NCI-H2196 treated with DMSO at 0.1 percent for 48 hours (cell line): ENCODE results near the gene PPP2R5E.
A peak's percentile ranks its signal among the peaks of the same experiment; 100 is the strongest.
"Not testable (repeated sequence)": the region's sequence is repeated elsewhere in the genome, so short reads cannot be mapped to it uniquely, and the experiment has no call there.

Experiments used
- DNase-seq: peaks from one replicate; lab custom pipeline; 2025; ENCODE audit not compliant: unreplicated experiment; lab: John Stamatoyannopoulos, UW

PPP2R5E gene

GRCh38 chr14:63543000-63543825, at the start of gene PPP2R5E:
Gene PPP2R5E (minus strand): TSS chr14:63543377. CDS start chr14:63539685, 3,692 bp downstream.
- DNase-seq, result peak; percentile 97

- DNase-seq, result not testable (repeated sequence)
These were observed 39.9 kb upstream of the PPP2R5E start for GRCh38 chr14:63583046-63583445.

GRCh38 chr14:63581491-63581890, 38.3 kb upstream of the PPP2R5E start:
- no peak for DNase-seq

- no peak for DNase-seq
These were observed 35.1 kb upstream of the PPP2R5E start for GRCh38 chr14:63578300-63578699.

GRCh38 chr14:63573581-63573980, 30.4 kb upstream of the PPP2R5E start:
- no peak for DNase-seq

DNA sequence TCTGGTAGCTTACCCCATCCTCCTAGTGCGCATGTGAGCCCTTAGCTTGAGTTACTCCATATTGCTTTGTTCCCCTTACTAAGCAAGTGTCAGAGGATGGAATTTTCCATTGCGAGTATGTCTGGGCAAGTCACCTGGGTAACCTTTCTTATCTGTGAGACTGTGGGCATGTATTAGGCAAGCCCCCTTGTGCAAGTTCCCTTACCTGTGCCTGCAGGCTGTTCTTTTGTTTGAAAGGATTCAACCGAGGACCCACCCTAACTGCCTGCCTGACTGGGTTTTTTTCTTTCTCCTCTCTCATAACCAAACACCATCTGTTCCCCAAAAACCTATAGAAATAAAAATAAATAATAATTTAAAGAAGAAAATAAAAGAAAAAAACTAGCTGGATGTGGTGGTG, 22.3 kb upstream of the PPP2R5E start:
- no peak for DNase-seq

- DNase-seq, result no peak
These were observed 21.1 kb upstream of the PPP2R5E start for GRCh38 chr14:63564318-63564717.

GRCh38 chr14:63563370-63564026, 20.3 kb upstream of the PPP2R5E start:
- no peak for DNase-seq

- no peak for DNase-seq
These were observed 19.2 kb upstream of the PPP2R5E start for GRCh38 chr14:63562405-63562804.

- no peak for DNase-seq
These were observed 12.4 kb upstream of the PPP2R5E start for GRCh38 chr14:63555572-63555971.

DNA sequence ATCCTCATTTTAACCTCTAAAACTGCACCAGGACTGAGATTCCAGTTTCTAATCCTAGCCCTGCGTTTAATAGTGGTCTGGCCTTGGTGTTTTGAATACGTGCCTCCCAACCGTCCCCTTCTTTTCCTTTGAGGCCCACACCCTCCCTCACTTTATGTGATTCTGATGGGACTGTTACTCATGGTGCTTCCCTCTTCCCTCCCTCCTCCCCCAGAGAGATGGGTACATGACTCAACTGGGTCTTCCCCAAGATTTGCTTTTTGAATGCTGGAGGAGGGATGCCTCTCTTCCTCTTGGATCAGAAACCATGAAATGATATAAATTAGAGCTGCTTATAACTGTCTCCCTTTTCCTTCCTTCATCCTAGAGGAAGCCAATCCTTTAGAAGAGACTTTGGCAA, 8.2 kb upstream of the PPP2R5E start:
- DNase-seq, result no peak

- no peak for DNase-seq
These were observed 4.7 kb upstream of the PPP2R5E start for GRCh38 chr14:63547798-63548335.

DNA sequence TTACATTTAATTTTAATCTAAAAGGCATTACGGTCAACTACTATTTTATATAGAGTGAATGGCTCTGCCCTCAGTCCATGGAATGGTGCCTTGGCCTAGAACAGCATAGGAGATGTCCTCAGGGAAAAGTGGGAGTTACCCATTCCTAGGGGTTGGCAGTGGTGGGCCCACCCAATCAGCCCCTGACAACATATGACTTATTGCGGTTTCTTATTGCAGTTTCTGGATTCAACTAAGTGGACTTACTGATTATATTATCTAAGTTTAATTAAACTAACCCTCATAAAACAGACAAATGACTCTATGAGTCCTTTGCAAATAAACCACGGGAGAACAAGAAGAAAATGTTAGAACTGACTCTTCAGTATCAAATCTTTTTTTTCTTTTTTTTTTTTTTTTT, 2.3 kb upstream of the PPP2R5E start:
- DNase-seq, result no peak

DNA sequence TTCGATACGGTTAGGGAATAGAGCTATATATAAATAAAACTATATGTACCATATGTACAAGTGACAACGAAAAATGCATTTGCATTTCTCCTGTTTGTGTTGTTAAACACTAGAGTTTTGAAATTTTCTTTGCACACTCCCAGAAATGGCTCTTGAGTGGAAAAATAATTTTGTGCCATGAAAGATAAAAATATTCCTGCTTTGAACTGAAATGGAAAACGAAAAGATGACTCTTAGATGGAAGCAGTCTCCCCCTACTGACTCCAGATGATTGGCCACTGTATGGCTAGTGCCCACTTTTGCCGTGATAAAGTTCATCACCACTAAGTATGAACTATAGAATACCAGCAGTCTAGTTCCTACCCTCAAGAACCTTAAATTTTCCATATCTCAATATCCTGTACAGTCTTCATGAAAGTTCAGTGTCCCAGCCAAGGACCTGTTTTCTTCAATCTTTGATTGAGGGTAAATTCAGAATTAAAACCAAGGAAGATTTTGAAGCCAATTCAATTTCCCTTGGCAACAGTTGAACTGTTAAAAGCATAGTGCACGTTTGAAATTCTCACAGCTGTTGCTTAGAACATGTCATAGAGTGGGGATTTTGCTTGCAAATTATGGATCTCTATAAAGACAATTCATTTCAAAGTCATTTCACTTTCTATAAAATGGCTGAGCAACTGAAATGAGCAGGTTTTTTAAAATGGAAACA, 1.6 kb upstream of the PPP2R5E start:
- DNase-seq, result no peak

DNA sequence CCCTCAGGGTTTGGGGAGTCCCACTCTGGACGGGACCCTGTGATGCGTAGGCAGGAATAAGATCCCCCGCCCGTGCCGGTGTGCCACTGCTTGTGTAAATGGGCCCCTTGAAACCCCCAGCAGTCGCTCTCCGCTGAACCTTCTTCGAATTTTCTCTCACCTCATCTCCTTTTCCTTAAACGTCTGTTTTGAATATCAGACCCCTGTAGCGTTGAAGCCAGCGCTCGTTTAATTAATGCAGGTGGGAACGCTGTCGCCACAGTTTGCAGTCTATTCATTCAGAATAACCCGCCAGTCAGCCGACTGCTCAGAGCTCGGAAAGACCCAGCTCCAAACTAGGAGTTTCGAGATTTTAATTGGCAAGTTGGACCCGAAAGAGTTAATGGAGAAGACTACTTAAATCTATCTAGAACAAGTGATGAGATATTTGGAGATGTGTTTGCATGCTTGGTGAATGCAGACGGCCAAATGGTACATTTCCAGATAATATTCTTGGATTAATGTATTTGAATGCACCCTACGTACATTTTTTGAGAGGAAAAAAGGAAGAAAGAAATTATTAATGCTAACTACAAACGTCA, 739 bp upstream of the PPP2R5E start:
- DNase-seq, result no peak

DNA sequence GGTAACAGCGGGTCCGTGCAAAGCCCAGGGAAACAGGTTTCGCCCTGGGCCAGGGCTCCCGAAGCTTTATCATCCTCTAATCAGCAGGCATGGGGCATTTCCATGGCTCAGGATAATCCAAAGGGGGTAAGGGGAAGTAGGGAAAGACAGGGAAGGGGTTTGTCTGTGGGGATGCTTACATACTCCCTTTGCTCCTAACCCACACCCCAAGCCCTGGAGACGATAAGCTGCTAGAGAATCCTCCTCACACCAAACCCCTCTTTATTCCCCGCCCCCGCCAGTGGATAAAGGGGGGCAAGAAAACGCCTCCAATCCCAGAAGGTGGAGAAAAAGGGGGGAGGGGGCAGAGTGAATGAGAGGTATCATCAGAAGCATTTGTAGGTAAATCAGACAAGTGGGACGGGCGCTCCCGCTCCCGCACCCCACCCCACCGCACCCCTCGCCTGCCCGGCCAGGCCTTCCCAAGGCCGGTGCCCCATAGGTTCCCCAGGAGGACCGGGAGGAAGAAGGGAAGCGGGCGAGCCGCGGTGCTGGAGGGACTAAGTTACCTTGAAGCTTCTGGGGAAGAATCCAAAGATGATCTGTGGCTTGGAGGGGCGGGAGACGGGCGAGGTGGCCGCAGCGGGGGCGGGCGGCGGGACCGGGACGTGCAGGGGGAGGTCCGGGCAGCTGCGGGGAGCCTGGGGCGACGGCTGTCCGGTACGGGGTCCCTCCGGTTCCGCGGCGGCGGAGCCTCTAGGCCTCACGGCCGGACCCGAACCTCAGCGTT, 762 bp downstream of the PPP2R5E start:
- no peak for DNase-seq

DNA sequence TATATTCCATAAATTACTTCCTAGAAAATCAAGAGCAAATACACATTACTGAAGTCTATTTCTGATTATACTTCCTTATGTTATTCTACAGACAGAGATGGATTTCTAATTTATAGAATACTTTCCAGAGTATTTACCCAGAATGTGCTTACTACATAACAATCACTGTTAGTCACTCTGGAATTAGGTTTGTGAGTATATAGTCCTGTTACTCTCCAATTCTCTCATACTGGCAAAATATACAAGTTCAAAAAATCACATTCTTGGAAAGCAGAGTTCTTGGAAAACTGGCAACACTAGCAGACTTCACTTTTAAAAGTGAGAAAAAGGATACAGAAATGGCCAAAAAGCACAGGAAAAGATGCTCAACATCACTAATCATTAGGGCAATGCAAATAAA, 7.3 kb downstream of the PPP2R5E start:
- DNase-seq, result no peak

GRCh38 chr14:63533474-63533873, 9.7 kb downstream of the PPP2R5E start:
- no peak for DNase-seq

DNA sequence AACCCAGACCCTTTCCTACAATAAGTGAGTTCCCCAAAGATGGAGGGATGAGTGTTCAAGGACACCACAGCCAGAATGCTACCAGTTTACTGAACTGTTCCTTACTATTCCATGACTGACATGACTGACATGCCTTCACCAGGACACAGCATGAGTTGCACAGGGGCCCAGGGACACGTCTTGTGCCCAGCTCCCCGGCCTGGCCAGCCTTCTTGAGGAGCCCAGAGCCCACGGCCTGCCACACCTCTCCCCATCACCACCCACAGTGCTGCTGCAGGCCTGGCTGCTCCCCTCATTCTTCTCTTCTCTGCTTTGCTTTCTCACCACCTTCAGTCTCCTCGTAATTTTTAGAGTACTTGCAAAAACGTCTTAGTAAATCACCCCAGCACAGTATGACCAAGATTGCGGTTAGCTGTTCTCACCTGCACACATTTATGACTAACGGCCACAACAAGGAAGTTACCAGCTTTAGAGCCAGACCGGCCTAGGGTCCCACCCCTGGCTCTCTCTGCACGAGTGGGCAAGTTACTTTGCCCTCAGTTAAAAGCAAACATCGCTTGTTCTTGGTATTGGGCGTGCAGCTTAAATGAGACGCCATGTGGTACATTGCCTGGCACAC, 18.5 kb downstream of the PPP2R5E start:
- no peak for DNase-seq
